Measurements from ENCODE around the gene RSPH6A.

The RSPH6A gene

GRCh38 chr19:45834970-45835369, 19.9 kb upstream of the RSPH6A start:
- TF ChIP-seq ZFX (IDR thresholded peaks at IDR 0.05; ENCODE audit: borderline replicate concordance) (no peak), CTCF (IDR thresholded peaks at IDR 0.05) (no peak)
- H3K27ac ChIP-seq: no peak overlapping the region

- TF ChIP-seq CTCF (IDR thresholded peaks at IDR 0.05): no peak
- no peak for TF ChIP-seq ZFX (IDR thresholded peaks at IDR 0.05; ENCODE audit: borderline replicate concordance)
- H3K27ac ChIP-seq: no peak overlapping the region
These were observed 13.8 kb upstream of the RSPH6A start for GRCh38 chr19:45828945-45829344.

- TF ChIP-seq CTCF (IDR thresholded peaks at IDR 0.05) (no peak), ZFX (IDR thresholded peaks at IDR 0.05; ENCODE audit: borderline replicate concordance) (no peak)
- H3K27ac ChIP-seq: no peak overlapping the region
These were observed 13.4 kb upstream of the RSPH6A start for GRCh38 chr19:45828523-45828922.

GRCh38 chr19:45827459-45828093, 12.5 kb upstream of the RSPH6A start:
- TF ChIP-seq CTCF (IDR thresholded peaks at IDR 0.05) (no peak), ZFX (IDR thresholded peaks at IDR 0.05; ENCODE audit: borderline replicate concordance) (no peak)
- H3K27ac ChIP-seq: no peak overlapping the region

- TF ChIP-seq CTCF (IDR thresholded peaks at IDR 0.05) (no peak), ZFX (IDR thresholded peaks at IDR 0.05; ENCODE audit: borderline replicate concordance) (no peak)
- H3K27ac ChIP-seq: no peak overlapping the region
These were observed 11.8 kb upstream of the RSPH6A start for GRCh38 chr19:45826934-45827333.

GRCh38 chr19:45825917-45826893, 11.1 kb upstream of the RSPH6A start:
- TF ChIP-seq ZFX (IDR thresholded peaks at IDR 0.05; ENCODE audit: borderline replicate concordance) (no peak), CTCF (IDR thresholded peaks at IDR 0.05) (no peak)
- no peak overlapping the region for H3K27ac ChIP-seq

GRCh38 chr19:45825263-45825605, 10.1 kb upstream of the RSPH6A start:
- TF ChIP-seq CTCF (IDR thresholded peaks at IDR 0.05): no peak
- TF ChIP-seq ZFX (IDR thresholded peaks at IDR 0.05; ENCODE audit: borderline replicate concordance): no peak

More at GRCh38 chr19:45825263-45825605, 10.1 kb upstream of the RSPH6A start:
- no peak overlapping the region for H3K27ac ChIP-seq
